HepG2 (cell line): ENCODE results near the gene ELN. TPM values are rescaled to one million over a fixed set of nuclear protein-coding genes. Genes with fewer than 3 reads are reported as not detected.

Experiments used
- AKAP8 ChIP-seq: sonication (generic); formaldehyde crosslinking; IDR thresholded peaks from 2 replicates; pipeline ENCODE4 v1.5.1; 2020; ENCODE audit warnings: mild to moderate bottlenecking, missing genetic modification reagents
- CENPX ChIP-seq: sonication (generic); formaldehyde crosslinking; IDR thresholded peaks from 2 replicates; pipeline ENCODE4 v1.9.0; 2021; ENCODE audit warnings: mild to moderate bottlenecking, missing genetic modification reagents, moderate library complexity
- FOSL2 ChIP-seq: sonication (generic); formaldehyde crosslinking; IDR thresholded peaks from 2 replicates; pipeline ENCODE4 v1.4.0; 2020; ENCODE audit warnings: missing genetic modification reagents
- FOXJ3 ChIP-seq: sonication (generic); formaldehyde crosslinking; IDR thresholded peaks from 2 replicates; pipeline ENCODE4 v1.4.0; 2020; ENCODE audit warnings: missing genetic modification reagents, mild to moderate bottlenecking, borderline replicate concordance
- HHEX ChIP-seq: IDR thresholded peaks from 2 replicates; pipeline ENCODE4 v1.6.1; 2016; ENCODE audit warnings: control low read depth
- MLLT10 ChIP-seq: sonication (generic); formaldehyde crosslinking; IDR thresholded peaks from 2 replicates; pipeline ENCODE4 v1.4.0; 2020; ENCODE audit warnings: missing genetic modification reagents
- MXI1 ChIP-seq: IDR thresholded peaks from 3 replicates; pipeline ENCODE4 v1.6.1; 2012; ENCODE audit warnings: low read depth, low read length, inconsistent platforms, borderline replicate concordance
- NR1H2 ChIP-seq: sonication (generic); formaldehyde crosslinking; IDR thresholded peaks from 2 replicates; pipeline ENCODE4 v1.8.1; 2022; ENCODE audit warnings: low read depth, missing genetic modification reagents, borderline replicate concordance
- POGZ ChIP-seq: sonication (generic); formaldehyde crosslinking; IDR thresholded peaks from 2 replicates; pipeline ENCODE4 v1.4.0; 2020; ENCODE audit warnings: mild to moderate bottlenecking, missing genetic modification reagents
- POLR2AphosphoS5 ChIP-seq: IDR thresholded peaks from 2 replicates; pipeline ENCODE4 v1.6.1; 2012; ENCODE audit warnings: low read depth, low read length
- STAG1 ChIP-seq: sonication (generic); formaldehyde crosslinking; IDR thresholded peaks from 2 replicates; pipeline ENCODE4 v1.4.0; 2020; ENCODE audit warnings: missing genetic modification reagents
- TAF1 ChIP-seq: sonication (generic); formaldehyde crosslinking; IDR thresholded peaks from 2 replicates; pipeline ENCODE4 v1.4.0; 2020; ENCODE audit warnings: missing genetic modification reagents
- ZFX ChIP-seq: sonication (generic); formaldehyde crosslinking; IDR thresholded peaks from 2 replicates; pipeline ENCODE4 v1.4.0; 2020; ENCODE audit warnings: mild to moderate bottlenecking, low read depth, missing genetic modification reagents, moderate library complexity
- ZMAT3 ChIP-seq: sonication (generic); formaldehyde crosslinking; conservative IDR thresholded peaks from 2 replicates; pipeline ENCODE4 v1.7.0; 2021; ENCODE audit warnings: missing genetic modification reagents
- ZNF121 ChIP-seq: sonication (generic); formaldehyde crosslinking; IDR thresholded peaks from 2 replicates; pipeline ENCODE4 v1.5.0; 2020; ENCODE audit warnings: mild to moderate bottlenecking, missing genetic modification reagents
- ZNF232 ChIP-seq: sonication (generic); formaldehyde crosslinking; IDR thresholded peaks from 2 replicates; pipeline ENCODE4 v1.4.0; 2020; ENCODE audit warnings: missing genetic modification reagents, borderline replicate concordance
- ZNF432 ChIP-seq: sonication (generic); formaldehyde crosslinking; IDR thresholded peaks from 2 replicates; pipeline ENCODE4 v1.5.0; 2020; ENCODE audit warnings: missing genetic modification reagents, mild to moderate bottlenecking, borderline replicate concordance
- ZNF446 ChIP-seq: sonication (generic); formaldehyde crosslinking; IDR thresholded peaks from 2 replicates; pipeline ENCODE4 v1.5.0; 2020; ENCODE audit warnings: mild to moderate bottlenecking, missing genetic modification reagents
- ZNF547 ChIP-seq: sonication (generic); formaldehyde crosslinking; IDR thresholded peaks from 2 replicates; pipeline ENCODE4 v1.5.1; 2020; ENCODE audit warnings: mild to moderate bottlenecking, missing genetic modification reagents
- ZNF619 ChIP-seq: sonication (generic); formaldehyde crosslinking; IDR thresholded peaks from 2 replicates; pipeline ENCODE4 v1.4.0; 2020; ENCODE audit warnings: mild to moderate bottlenecking, missing genetic modification reagents
- ZNF670 ChIP-seq: sonication (generic); formaldehyde crosslinking; IDR thresholded peaks from 2 replicates; pipeline ENCODE4 v1.8.0; 2022; ENCODE audit warnings: mild to moderate bottlenecking, missing genetic modification reagents, borderline replicate concordance
- polyA plus RNA-seq, 8 experiments: library from polyadenylated mRNA; depleted of rRNA in 3 of 8; stranded (reverse) in 7 of 8; unstranded in 1 of 8; fragments of >200 nt; fragmentation: Illumina TruSeq in 4 of 8; extraction: Trizol in 4 of 8; gene quantifications; 2 replicates each; pipeline versions ENCODE4 v1.2.1 to v1.2.3, GENCODE V29; 2011 to 2016; ENCODE audit warnings: low read depth in 4 of 8, missing spikeins in 1 of 8, mixed read lengths in 1 of 8; ENCODE audit not compliant: insufficient read depth in 1 of 8
- total RNA-seq, 5 experiments: library from RNA; depleted of rRNA; stranded (reverse); fragments of >200 nt; fragmentation: Illumina TruSeq; extraction: Trizol; gene quantifications; 2 replicates each; pipeline ENCODE4 v1.2.3, GENCODE V29; 2016; ENCODE audit warnings: low read depth in 1 of 5
- TF ChIP-seq, protein P1 (sequence below): sonication (generic); formaldehyde crosslinking; IDR thresholded peaks from 2 replicates; pipeline ENCODE4 v1.5.0; 2020; ENCODE audit warnings: mild to moderate bottlenecking, missing genetic modification reagents, borderline replicate concordance
- TF ChIP-seq, protein P2 (sequence below): sonication (generic); formaldehyde crosslinking; IDR thresholded peaks from 2 replicates; pipeline ENCODE4 v1.9.0; 2022; ENCODE audit warnings: low read depth, missing genetic modification reagents
- TF ChIP-seq, protein P3 (sequence below): sonication (generic); formaldehyde crosslinking; IDR thresholded peaks from 2 replicates; pipeline ENCODE4 v1.4.0; 2020; ENCODE audit warnings: missing genetic modification reagents

ELN gene
- total and polyA plus RNA-seq, 2 of the 13 experiments (the other 11 are each of a cell fraction or from before 2014, with no cell fraction given) = 0.15 to 0.37 TPM

DNA sequence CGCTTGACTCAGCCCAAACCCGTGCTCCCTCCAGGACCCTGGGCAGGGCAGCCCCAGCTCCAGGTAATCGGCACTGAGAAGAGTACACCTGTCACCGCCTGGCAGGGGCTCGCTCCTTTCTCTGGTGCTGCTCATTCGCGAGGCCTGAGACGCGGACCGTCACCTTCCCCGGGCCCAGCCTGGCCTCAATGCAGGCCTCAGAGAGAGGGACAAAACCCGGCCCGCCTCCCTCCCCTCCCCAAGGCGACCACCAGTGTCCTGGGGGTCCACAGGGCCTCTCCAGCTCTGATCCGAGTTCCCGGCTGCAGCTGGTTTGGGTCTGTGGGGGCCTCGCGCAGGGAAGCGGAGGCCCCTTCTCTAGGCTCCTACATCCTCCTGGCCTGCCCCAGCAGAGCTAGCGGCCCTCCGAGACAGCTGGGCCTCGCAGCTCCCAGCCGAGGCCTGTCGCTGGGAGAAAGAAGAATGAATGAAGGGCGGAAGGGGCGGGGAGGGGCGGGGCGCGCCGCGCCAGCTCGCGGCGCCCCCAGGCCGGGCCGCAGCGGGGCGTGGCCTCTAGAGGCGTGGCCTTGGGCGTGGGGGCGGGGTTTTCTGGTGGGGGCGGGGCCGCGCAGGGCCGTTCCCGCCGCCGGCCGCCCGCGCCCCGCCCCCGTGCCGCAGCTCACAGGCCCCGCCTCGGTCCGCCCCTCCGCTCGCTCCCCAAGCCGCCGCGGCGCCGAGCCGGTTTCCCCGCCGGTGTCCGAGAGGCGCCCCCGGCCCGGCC lies 55.3 kb downstream of the ELN start, which contains the start of gene LIMK1 (continued):
- TF ChIP-seq CENPX (CRISPR knock-in tag) = no peak
- no peak; the same call in 2 of the 3 replicates for TF ChIP-seq MXI1
- no peak for TF ChIP-seq ZNF121
- no peak for TF ChIP-seq ZNF432
- TF ChIP-seq POLR2AphosphoS5 = peak; percentile 35; the same call in 1 of the 2 replicates
- no peak for TF ChIP-seq STAG1 (CRISPR knock-in tag)
- TF ChIP-seq POGZ = no peak
- TF ChIP-seq ZNF670 = no peak
- no peak for TF ChIP-seq FOSL2 (CRISPR knock-in tag)
- TF ChIP-seq TAF1 = peak; percentile 40; the same call in 1 of the 2 replicates
- TF ChIP-seq ZMAT3 (CRISPR knock-in tag) = no peak
- no peak for TF ChIP-seq HHEX (CRISPR knock-in tag)
- TF ChIP-seq ZNF232 (CRISPR knock-in tag) = no peak
- TF ChIP-seq ZNF619 (CRISPR knock-in tag) = 0 out of 2 replicates have a peak, but pooled peaks have one; percentile 55
- TF ChIP-seq, protein P1, sequence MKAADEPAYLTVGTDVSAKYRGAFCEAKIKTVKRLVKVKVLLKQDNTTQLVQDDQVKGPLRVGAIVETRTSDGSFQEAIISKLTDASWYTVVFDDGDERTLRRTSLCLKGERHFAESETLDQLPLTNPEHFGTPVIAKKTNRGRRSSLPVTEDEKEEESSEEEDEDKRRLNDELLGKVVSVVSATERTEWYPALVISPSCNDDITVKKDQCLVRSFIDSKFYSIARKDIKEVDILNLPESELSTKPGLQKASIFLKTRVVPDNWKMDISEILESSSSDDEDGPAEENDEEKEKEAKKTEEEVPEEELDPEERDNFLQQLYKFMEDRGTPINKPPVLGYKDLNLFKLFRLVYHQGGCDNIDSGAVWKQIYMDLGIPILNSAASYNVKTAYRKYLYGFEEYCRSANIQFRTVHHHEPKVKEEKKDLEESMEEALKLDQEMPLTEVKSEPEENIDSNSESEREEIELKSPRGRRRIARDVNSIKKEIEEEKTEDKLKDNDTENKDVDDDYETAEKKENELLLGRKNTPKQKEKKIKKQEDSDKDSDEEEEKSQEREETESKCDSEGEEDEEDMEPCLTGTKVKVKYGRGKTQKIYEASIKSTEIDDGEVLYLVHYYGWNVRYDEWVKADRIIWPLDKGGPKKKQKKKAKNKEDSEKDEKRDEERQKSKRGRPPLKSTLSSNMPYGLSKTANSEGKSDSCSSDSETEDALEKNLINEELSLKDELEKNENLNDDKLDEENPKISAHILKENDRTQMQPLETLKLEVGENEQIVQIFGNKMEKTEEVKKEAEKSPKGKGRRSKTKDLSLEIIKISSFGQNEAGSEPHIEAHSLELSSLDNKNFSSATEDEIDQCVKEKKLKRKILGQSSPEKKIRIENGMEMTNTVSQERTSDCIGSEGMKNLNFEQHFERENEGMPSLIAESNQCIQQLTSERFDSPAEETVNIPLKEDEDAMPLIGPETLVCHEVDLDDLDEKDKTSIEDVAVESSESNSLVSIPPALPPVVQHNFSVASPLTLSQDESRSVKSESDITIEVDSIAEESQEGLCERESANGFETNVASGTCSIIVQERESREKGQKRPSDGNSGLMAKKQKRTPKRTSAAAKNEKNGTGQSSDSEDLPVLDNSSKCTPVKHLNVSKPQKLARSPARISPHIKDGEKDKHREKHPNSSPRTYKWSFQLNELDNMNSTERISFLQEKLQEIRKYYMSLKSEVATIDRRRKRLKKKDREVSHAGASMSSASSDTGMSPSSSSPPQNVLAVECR (CRISPR knock-in tag) = peak; percentile 45; the same call in 1 of the 2 replicates
- TF ChIP-seq AKAP8 = no peak
- TF ChIP-seq NR1H2 (CRISPR knock-in tag) = no peak
- TF ChIP-seq, protein P2, sequence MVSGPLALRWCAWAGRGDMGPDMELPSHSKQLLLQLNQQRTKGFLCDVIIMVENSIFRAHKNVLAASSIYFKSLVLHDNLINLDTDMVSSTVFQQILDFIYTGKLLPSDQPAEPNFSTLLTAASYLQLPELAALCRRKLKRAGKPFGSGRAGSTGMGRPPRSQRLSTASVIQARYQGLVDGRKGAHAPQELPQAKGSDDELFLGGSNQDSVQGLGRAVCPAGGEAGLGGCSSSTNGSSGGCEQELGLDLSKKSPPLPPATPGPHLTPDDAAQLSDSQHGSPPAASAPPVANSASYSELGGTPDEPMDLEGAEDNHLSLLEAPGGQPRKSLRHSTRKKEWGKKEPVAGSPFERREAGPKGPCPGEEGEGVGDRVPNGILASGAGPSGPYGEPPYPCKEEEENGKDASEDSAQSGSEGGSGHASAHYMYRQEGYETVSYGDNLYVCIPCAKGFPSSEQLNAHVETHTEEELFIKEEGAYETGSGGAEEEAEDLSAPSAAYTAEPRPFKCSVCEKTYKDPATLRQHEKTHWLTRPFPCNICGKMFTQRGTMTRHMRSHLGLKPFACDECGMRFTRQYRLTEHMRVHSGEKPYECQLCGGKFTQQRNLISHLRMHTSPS (CRISPR knock-in tag) = no peak
- TF ChIP-seq ZFX = peak; percentile 91
- TF ChIP-seq ZNF547 (CRISPR knock-in tag) = no peak
- no peak for TF ChIP-seq FOXJ3 (CRISPR knock-in tag)
- TF ChIP-seq, protein P3, sequence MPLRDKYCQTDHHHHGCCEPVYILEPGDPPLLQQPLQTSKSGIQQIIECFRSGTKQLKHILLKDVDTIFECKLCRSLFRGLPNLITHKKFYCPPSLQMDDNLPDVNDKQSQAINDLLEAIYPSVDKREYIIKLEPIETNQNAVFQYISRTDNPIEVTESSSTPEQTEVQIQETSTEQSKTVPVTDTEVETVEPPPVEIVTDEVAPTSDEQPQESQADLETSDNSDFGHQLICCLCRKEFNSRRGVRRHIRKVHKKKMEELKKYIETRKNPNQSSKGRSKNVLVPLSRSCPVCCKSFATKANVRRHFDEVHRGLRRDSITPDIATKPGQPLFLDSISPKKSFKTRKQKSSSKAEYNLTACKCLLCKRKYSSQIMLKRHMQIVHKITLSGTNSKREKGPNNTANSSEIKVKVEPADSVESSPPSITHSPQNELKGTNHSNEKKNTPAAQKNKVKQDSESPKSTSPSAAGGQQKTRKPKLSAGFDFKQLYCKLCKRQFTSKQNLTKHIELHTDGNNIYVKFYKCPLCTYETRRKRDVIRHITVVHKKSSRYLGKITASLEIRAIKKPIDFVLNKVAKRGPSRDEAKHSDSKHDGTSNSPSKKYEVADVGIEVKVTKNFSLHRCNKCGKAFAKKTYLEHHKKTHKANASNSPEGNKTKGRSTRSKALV (CRISPR knock-in tag) = no peak
- no peak for TF ChIP-seq MLLT10 (CRISPR knock-in tag)
- no peak for TF ChIP-seq ZNF446 (CRISPR knock-in tag)
